Osteocyte (in vitro differentiated cells): ENCODE data around the gene LRRC70. TPM values are rescaled to one million over a fixed set of nuclear protein-coding genes. Genes with fewer than 3 reads are reported as not detected.

ENCODE experiments used
- DNase-seq: peaks from one replicate; pipeline ENCODE4 v3.0.0; 2021; ENCODE audit warnings: mixed read lengths; ENCODE audit not compliant: unreplicated experiment; ENCODE audit errors: extremely low spot score
- H3K27ac Mint-ChIP-seq: one replicate; pipeline ENCODE4 v1.8.0; 2021; ENCODE audit warnings: mild to moderate bottlenecking, mixed read lengths; ENCODE audit not compliant: unreplicated experiment
- H3K27me3 Mint-ChIP-seq: one replicate; pipeline ENCODE4 v1.8.0; 2021; ENCODE audit warnings: mixed read lengths; ENCODE audit not compliant: unreplicated experiment
- H3K36me3 Mint-ChIP-seq: one replicate; pipeline ENCODE4 v1.8.0; 2021; ENCODE audit warnings: mixed read lengths; ENCODE audit not compliant: unreplicated experiment
- H3K4me1 Mint-ChIP-seq: one replicate; pipeline ENCODE4 v1.8.0; 2021; ENCODE audit warnings: mixed read lengths; ENCODE audit not compliant: unreplicated experiment
- H3K4me3 Mint-ChIP-seq: one replicate; pipeline ENCODE4 v1.8.0; 2021; ENCODE audit warnings: mild to moderate bottlenecking, moderate library complexity, mixed read lengths; ENCODE audit not compliant: unreplicated experiment
- H3K9me3 Mint-ChIP-seq: one replicate; pipeline ENCODE4 v1.8.0; 2021; ENCODE audit warnings: mixed read lengths; ENCODE audit not compliant: unreplicated experiment
- CTCF ChIP-seq: fragments of 200-600 bp; sonication (generic); IDR thresholded peaks from 2 replicates; pipeline ENCODE4 v1.5.0; 2021; ENCODE audit warnings: antibody characterized with exemption, mild to moderate bottlenecking, moderate library complexity
- total RNA-seq: library from RNA; stranded (reverse); gene quantifications from 2 replicates; pipeline ENCODE4 v1.2.1, GENCODE V29; 2021

LRRC70 gene
- total RNA-seq, 1 donor from 2014 or later, result 0.73 TPM

GRCh38 chr5:62592558-62592957 is 13.9 kb downstream of the LRRC70 start:
- Mint-ChIP-seq H3K9me3 (no peaks in the 10 kb centered on the region), H3K36me3 (peaks cover 9% of the 10 kb centered on the region), H3K27me3 (no peaks in the 10 kb centered on the region), H3K4me1 (peaks cover 23% of the 10 kb centered on the region), H3K4me3 (no peak overlapping the region), H3K27ac (no peak overlapping the region)
- no peak for TF ChIP-seq CTCF
- DNase-seq, result no peak

GRCh38 chr5:62593331-62593730 is 14.7 kb downstream of the LRRC70 start:
- no peak for DNase-seq
- Mint-ChIP-seq H3K9me3 (no peaks in the 10 kb centered on the region), H3K4me3 (no peak overlapping the region), H3K36me3 (peaks cover 9% of the 10 kb centered on the region), H3K27me3 (no peaks in the 10 kb centered on the region), H3K4me1 (peaks cover 23% of the 10 kb centered on the region), H3K27ac (no peak overlapping the region)
- no peak for TF ChIP-seq CTCF

GRCh38 chr5:62594364-62594984 is 15.9 kb downstream of the LRRC70 start:
- Mint-ChIP-seq H3K27ac (no peak overlapping the region), H3K4me1 (peaks cover 23% of the 10 kb centered on the region), H3K4me3 (no peak overlapping the region), H3K9me3 (no peaks in the 10 kb centered on the region), H3K27me3 (no peaks in the 10 kb centered on the region), H3K36me3 (peaks cover 5% of the 10 kb centered on the region)
- TF ChIP-seq CTCF, result no peak
- DNase-seq, result no peak

GRCh38 chr5:62596096-62596495 is 17.5 kb downstream of the LRRC70 start:
- peaks cover 5% of the 10 kb centered on the region for H3K36me3 Mint-ChIP-seq
- H3K9me3 Mint-ChIP-seq, result no peaks in the 10 kb centered on the region
- H3K4me1 Mint-ChIP-seq, result peaks cover 23% of the 10 kb centered on the region
- H3K27ac Mint-ChIP-seq, result peak overlapping the region; percentile 27
- no peaks in the 10 kb centered on the region for H3K27me3 Mint-ChIP-seq
- no peak overlapping the region for H3K4me3 Mint-ChIP-seq
- DNase-seq, result no peak
- no peak for TF ChIP-seq CTCF

GRCh38 chr5:62596691-62597090 is 18.1 kb downstream of the LRRC70 start:
- TF ChIP-seq CTCF, result no peak
- Mint-ChIP-seq H3K4me1 (peaks cover 23% of the 10 kb centered on the region), H3K4me3 (no peak overlapping the region), H3K27ac (no peak overlapping the region), H3K36me3 (peaks cover 5% of the 10 kb centered on the region), H3K27me3 (no peaks in the 10 kb centered on the region), H3K9me3 (no peaks in the 10 kb centered on the region)
- DNase-seq, result no peak
